B cell (primary cell): ENCODE results near the gene NPEPPS. TPM values are rescaled to one million over a fixed set of nuclear protein-coding genes. Genes with fewer than 3 reads are reported as not detected.
A peak's percentile ranks its signal among the peaks of the same experiment; 100 is the strongest.
"Not testable (repeated sequence)": the region's sequence is repeated elsewhere in the genome, so short reads cannot be mapped to it uniquely, and the experiment has no call there.

Experiments
- ATAC-seq: fragments of 200-7000 bp; cut with Tn5 transposase; one replicate; pipeline ENCODE4 v1.10.0; 2021; ENCODE audit warnings: low read depth, mild to moderate bottlenecking, moderate number of reproducible peaks, moderate library complexity
- CTCF ChIA-PET: fragments of 350-600 bp; sonication (Branson Sonifier 250); formaldehyde crosslinking; loops from one replicate; lab custom pipeline; 2021; ENCODE audit warnings: antibody characterized with exemption, inconsistent platforms; lab: Charles Lee
- POLR2A ChIA-PET: fragments of 350-600 bp; sonication (Branson Sonifier 250); formaldehyde crosslinking; loops from one replicate; lab custom pipeline; 2021; ENCODE audit warnings: antibody characterized with exemption; lab: Charles Lee
- DNase-seq: peaks from one replicate; pipeline ENCODE4 v3.0.0; 2013
- H2AFZ ChIP-seq: 2 replicates; pipeline ENCODE4 v1.6.1; 2012; ENCODE audit warnings: mild to moderate bottlenecking, low read depth, low read length; ENCODE audit not compliant: insufficient read depth, poor library complexity, severe bottlenecking
- H3K27ac ChIP-seq, 2 donors: 1 replicate in 1 of 2; 2 replicates in 1 of 2; pipeline ENCODE4 v1.5.1; 2012 to 2013; ENCODE audit warnings: low read length in 2 of 2, mild to moderate bottlenecking in 2 of 2, moderate library complexity in 1 of 2
- H3K27me3 ChIP-seq, 4 experiments: fragments of 200-600 bp in 1 of 4; sonication (generic) in 1 of 4; replicated peaks in 1 of 4; 1 replicate in 2 of 4; 2 replicates in 2 of 4; pipeline versions ENCODE4 v1.6.1 to v1.7.0; 2013 to 2016; ENCODE audit warnings: low read length in 3 of 4, mild to moderate bottlenecking in 2 of 4, mixed read lengths in 1 of 4, moderate library complexity in 1 of 4; ENCODE audit not compliant: insufficient read depth in 4 of 4, control insufficient read depth in 3 of 4; ENCODE audit errors: control extremely low read depth in 1 of 4
- H3K36me3 ChIP-seq, 2 experiments: replicated peaks in 1 of 2; 1 replicate in 1 of 2; 2 replicates in 1 of 2; pipeline versions ENCODE4 v1.6.1 to v1.7.1; 2013; ENCODE audit warnings: low read length in 1 of 2; ENCODE audit not compliant: insufficient read depth in 2 of 2, control insufficient read depth in 1 of 2; ENCODE audit errors: control extremely low read depth in 1 of 2, extremely low read depth in 1 of 2
- H3K4me1 ChIP-seq, 2 donors: fragments of 200-600 bp in 1 of 2; sonication (generic) in 1 of 2; 1 replicate in 1 of 2; 2 replicates in 1 of 2; pipeline versions ENCODE4 v1.5.1 to v1.6.1; 2013 to 2017; ENCODE audit warnings: low read length in 2 of 2; ENCODE audit not compliant: control insufficient read depth in 2 of 2, insufficient read depth in 2 of 2
- H3K4me2 ChIP-seq: replicated peaks from 2 replicates; pipeline ENCODE3; 2012; ENCODE audit warnings: mild to moderate bottlenecking, low read depth, low read length; ENCODE audit not compliant: poor library complexity, severe bottlenecking
- H3K4me3 ChIP-seq, 5 experiments: fragments of 200-600 bp in 1 of 5; sonication (generic) in 1 of 5; 1 replicate in 3 of 5; 2 replicates in 2 of 5; pipeline versions ENCODE4 v1.5.1 to v1.7.0; 2011 to 2016; ENCODE audit warnings: low read length in 4 of 5, mild to moderate bottlenecking in 4 of 5, low read depth in 2 of 5, control low read depth in 1 of 5, moderate library complexity in 1 of 5; ENCODE audit not compliant: insufficient read depth in 1 of 5; ENCODE audit errors: control extremely low read depth in 1 of 5, extremely low read depth in 1 of 5
- H3K79me2 ChIP-seq: fragments of 200-600 bp; sonication (generic); one replicate; pipeline ENCODE4 v1.6.0; 2016; ENCODE audit warnings: low read length; ENCODE audit not compliant: control insufficient read depth, insufficient read depth
- H3K9ac ChIP-seq: fragments of 200-600 bp; sonication (generic); 2 replicates; pipeline ENCODE4 v1.6.1; 2017; ENCODE audit warnings: mild to moderate bottlenecking, low read length, moderate library complexity
- H3K9me3 ChIP-seq, 3 donors: one replicate each; pipeline versions ENCODE4 v1.6.1 to v1.7.1; 2013; ENCODE audit warnings: low read length in 2 of 3; ENCODE audit not compliant: control insufficient read depth in 2 of 3, insufficient read depth in 1 of 3; ENCODE audit errors: control extremely low read depth in 1 of 3
- H4K20me1 ChIP-seq: 2 replicates; pipeline ENCODE4 v1.6.0; 2012; ENCODE audit warnings: mild to moderate bottlenecking, low read length; ENCODE audit not compliant: insufficient read depth, control insufficient read depth, poor library complexity, severe bottlenecking
- H3K27ac Mint-ChIP-seq: one replicate; pipeline ENCODE4 v1.8.0; 2021; ENCODE audit warnings: mixed read lengths
- H3K27me3 Mint-ChIP-seq: one replicate; pipeline ENCODE4 v1.8.0; 2021; ENCODE audit warnings: mixed read lengths
- H3K4me1 Mint-ChIP-seq: one replicate; pipeline ENCODE4 v1.8.0; 2021; ENCODE audit warnings: mixed read lengths
- H3K4me3 Mint-ChIP-seq: one replicate; pipeline ENCODE4 v1.8.0; 2021; ENCODE audit warnings: mixed read lengths
- H3K9me3 Mint-ChIP-seq: one replicate; pipeline ENCODE4 v1.8.0; 2022; ENCODE audit warnings: mixed read lengths; ENCODE audit not compliant: insufficient read depth
- CTCF ChIP-seq: fragments of 200-600 bp; IDR thresholded peaks from one replicate; pipeline ENCODE4 v1.8.0; 2022; ENCODE audit warnings: antibody characterized with exemption, mild to moderate bottlenecking
- WGBS: methylation state at CpG from one replicate; pipeline ENCODE4 v1.1.5; 2013; ENCODE audit warnings: missing lambda C conversion rate; ENCODE audit not compliant: insufficient coverage; 5-methylcytosine and 5-hydroxymethylcytosine counted together
- intact Hi-C: fragments of 100-400 bp; cut with micrococcal nuclease; formaldehyde crosslinking; loops from one replicate; pipeline ENCODE4 v1.10.0; 2022
- polyA plus RNA-seq: library from polyadenylated mRNA; depleted of rRNA; stranded (reverse); fragments of >200 nt; gene quantifications from 2 replicates; pipeline ENCODE4 v1.2.3, GENCODE V29; 2012
- total RNA-seq, 2 donors: library from RNA; stranded (reverse); fragments of 120-200 nt in 1 of 2; gene quantifications; 1 replicate in 1 of 2; 2 replicates in 1 of 2; pipeline versions ENCODE4 v1.2.3 to v1.2.4, GENCODE V29; 2013 to 2022

Gene NPEPPS
- total and polyA plus RNA-seq, 2 donors (not counting 1 experiment from before 2014, with no cell fraction given): 47.8 to 160 TPM

- H3K79me2 ChIP-seq, H3K27me3 ChIP-seq, H3K4me2 ChIP-seq, H3K4me3 Mint-ChIP-seq, H3K27ac ChIP-seq, CTCF ChIA-PET, H3K27ac Mint-ChIP-seq, H3K9ac ChIP-seq, H3K36me3 ChIP-seq, H3K9me3 Mint-ChIP-seq, H3K4me1 Mint-ChIP-seq, H3K4me1 ChIP-seq, H4K20me1 ChIP-seq, H3K4me3 ChIP-seq, H2AFZ ChIP-seq, intact Hi-C loops, ATAC-seq, DNase-seq, H3K27me3 Mint-ChIP-seq, H3K9me3 ChIP-seq, POLR2A ChIA-PET: not testable (repeated sequence)
- WGBS: 100% methylated on average over 3 of the region's 4 CpGs
These were observed 31.4 kb upstream of the NPEPPS start for GRCh38 chr17:47499494-47499893.

- H3K9me3 ChIP-seq, CTCF ChIA-PET, H2AFZ ChIP-seq, H3K4me1 ChIP-seq, H3K27ac Mint-ChIP-seq, H3K4me3 ChIP-seq, H3K27ac ChIP-seq, H3K4me2 ChIP-seq, DNase-seq, H4K20me1 ChIP-seq, H3K27me3 Mint-ChIP-seq, H3K9me3 Mint-ChIP-seq, H3K79me2 ChIP-seq, H3K4me1 Mint-ChIP-seq, H3K4me3 Mint-ChIP-seq, H3K36me3 ChIP-seq, H3K9ac ChIP-seq, ATAC-seq, H3K27me3 ChIP-seq: not testable (repeated sequence)
- intact Hi-C loops: loop anchor here (5.0 kb wide), 1 partner anchor 117 kb away; no protein-coding TSS in a partner anchor
- POLR2A ChIA-PET: interaction anchor here (0.6 kb wide), 1 partner anchor 107 kb away, joined by 4 read pairs; no protein-coding TSS in a partner anchor
- WGBS: no CpG with 5 or more reads among the region's 4 CpGs
- TF ChIP-seq CTCF: peak; percentile 13
These were observed 30.3 kb upstream of the NPEPPS start for GRCh38 chr17:47500620-47501019.

- ATAC-seq: peak; percentile 36
- H3K27ac ChIP-seq, H3K4me2 ChIP-seq, H3K27me3 Mint-ChIP-seq, H3K4me3 ChIP-seq, DNase-seq, H3K9ac ChIP-seq, H3K79me2 ChIP-seq, H3K4me1 Mint-ChIP-seq, CTCF ChIA-PET, POLR2A ChIA-PET, H3K4me1 ChIP-seq, H3K27me3 ChIP-seq, H4K20me1 ChIP-seq, H3K4me3 Mint-ChIP-seq, H3K36me3 ChIP-seq, H3K9me3 Mint-ChIP-seq, H3K9me3 ChIP-seq, H3K27ac Mint-ChIP-seq: not testable (repeated sequence)
- no CpG with 5 or more reads among the region's 8 CpGs for WGBS
- intact Hi-C loops: loop anchor here (5.0 kb wide), 1 partner anchor 115 kb away; no protein-coding TSS in a partner anchor
- H2AFZ ChIP-seq: peak overlapping the region; percentile 55
These were observed 28.7 kb upstream of the NPEPPS start for GRCh38 chr17:47502122-47502731.
